Measurements from ENCODE around the gene NPR3. TPM values are rescaled to one million over a fixed set of nuclear protein-coding genes. Genes with fewer than 3 reads are reported as not detected.

Gene NPR3
- total RNA-seq (not detected), polyA plus RNA-seq (not detected)

DNA sequence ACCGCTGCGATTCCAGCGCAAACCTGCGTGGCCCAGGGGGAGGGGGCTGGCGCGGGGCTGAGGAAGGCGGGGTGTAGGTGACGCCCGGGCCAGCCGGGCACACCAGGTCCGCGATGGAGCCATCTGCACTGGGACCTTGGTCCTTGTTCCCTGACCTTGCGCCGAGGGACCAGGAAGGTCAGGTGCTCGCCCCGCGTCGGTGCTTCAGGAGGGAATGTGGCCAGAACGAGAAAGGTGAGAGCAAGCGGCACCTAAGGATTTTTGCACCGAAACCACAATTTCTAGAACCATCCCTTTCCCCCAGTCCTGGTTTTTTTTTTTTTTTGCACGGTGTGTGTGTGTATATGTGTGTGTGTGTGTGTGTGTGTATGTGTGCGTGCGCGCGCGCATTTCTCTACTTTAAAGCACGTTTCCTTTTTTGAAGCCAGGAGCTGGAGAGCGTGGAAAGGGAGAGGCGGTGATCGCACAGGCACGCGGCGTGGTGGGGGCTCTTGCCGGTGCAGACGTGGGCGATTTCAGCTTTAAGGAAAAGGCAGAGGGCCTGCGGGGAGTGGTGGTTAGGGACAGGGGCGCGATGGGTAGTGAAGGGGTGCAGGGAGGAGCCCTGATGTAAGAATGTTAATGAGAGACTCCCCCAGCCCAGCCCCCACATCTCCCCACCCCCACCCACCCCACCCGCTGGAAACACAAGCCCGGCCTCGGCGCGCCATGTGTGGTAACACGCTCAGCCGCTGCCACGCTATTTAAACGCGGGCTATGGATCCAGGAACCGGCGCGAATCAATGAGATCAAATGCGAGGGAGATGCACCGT is at the start of gene NPR3:
TSS of gene NPR3 (plus strand) at position 772 of the 812 bp plus-strand sequence. CDS start 456 bp downstream, outside the sequence.
- Mint-ChIP-seq H3K27me3 (peaks cover 53 to 65% of the 10 kb centered on the region in 2 donors), H3K27ac (no peak within 1 kb of the TSS), H3K4me3 (peak within 1 kb of the TSS; percentile 42 to 78 (median 63)), H3K36me3 (no peaks in the 10 kb centered on the region), H3K4me1 (peaks cover 17 to 36% (median 22%) of the 10 kb centered on the region in 3 donors), H3K9me3 (peaks cover 0 to 2% (median 0%) of the 10 kb centered on the region in 5 donors)
- peak within 1 kb of the TSS; percentile 50 for H3K4me3 ChIP-seq (ENCODE audit: low read length)
- no peaks in the 10 kb centered on the region for H3K9me3 ChIP-seq (ENCODE audit: low read length)
- ChIA-PET POLR2A (no interaction called here), CTCF (no interaction called here)
- no peaks in the 10 kb centered on the region for H3K36me3 ChIP-seq (ENCODE audit: insufficient read depth, low read length)
- no peak for DNase-seq
- no peak within 1 kb of the TSS for H3K27ac ChIP-seq (ENCODE audit: low read depth, low read length)
- peaks cover 7% of the 10 kb centered on the region for H3K27me3 ChIP-seq (ENCODE audit: insufficient read depth, low read length, poor library complexity, severe bottlenecking)
- H3K4me1 ChIP-seq (ENCODE audit: insufficient read depth, low read length) = no peaks in the 10 kb centered on the region

DNA sequence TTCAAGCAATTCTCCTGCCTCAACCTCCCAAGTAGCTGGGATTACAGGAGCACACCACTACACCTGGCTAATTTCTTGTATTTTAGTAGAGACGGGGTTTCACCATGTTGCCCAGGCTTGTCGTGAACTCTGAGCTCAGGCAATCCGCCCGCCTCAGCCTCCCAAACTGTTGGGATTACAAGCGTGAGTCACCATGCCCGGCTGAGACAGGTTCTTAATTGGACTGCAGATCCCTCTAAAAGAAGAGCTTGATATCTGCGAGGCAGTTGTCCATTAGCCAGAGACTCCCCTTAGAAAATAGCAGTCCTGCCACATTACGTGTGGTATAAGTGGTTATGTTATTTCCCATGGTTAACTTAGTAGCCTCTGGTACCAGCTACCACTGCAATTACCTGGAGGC is 46.6 kb upstream of the NPR3 start:
- Histone ChIP-seq H3K9me3 (ENCODE audit: low read length) (no peaks in the 10 kb centered on the region), H3K27ac (ENCODE audit: low read depth, low read length) (no peak overlapping the region), H3K4me1 (ENCODE audit: insufficient read depth, low read length) (no peaks in the 10 kb centered on the region), H3K36me3 (ENCODE audit: insufficient read depth, low read length) (no peaks in the 10 kb centered on the region), H3K4me3 (ENCODE audit: low read length) (no peak overlapping the region), H3K27me3 (ENCODE audit: insufficient read depth, low read length, poor library complexity, severe bottlenecking) (no peaks in the 10 kb centered on the region)
- Mint-ChIP-seq H3K9me3 (peaks cover 6 to 26% (median 11%) of the 10 kb centered on the region in 5 donors), H3K4me1 (no peaks in the 10 kb centered on the region), H3K4me3 (no peak overlapping the region), H3K36me3 (peaks cover 0 to 2% (median 0%) of the 10 kb centered on the region in 3 donors), H3K27ac (no peak overlapping the region), H3K27me3 (peaks cover 10 to 18% of the 10 kb centered on the region in 2 donors)
- POLR2A ChIA-PET = no interaction called here
- CTCF ChIA-PET = no interaction called here
- DNase-seq = no peak

- H3K36me3 Mint-ChIP-seq = peaks cover 0 to 2% (median 0%) of the 10 kb centered on the region in 3 donors
- no peaks in the 10 kb centered on the region for H3K4me1 Mint-ChIP-seq
- H3K36me3 ChIP-seq (ENCODE audit: insufficient read depth, low read length) = no peaks in the 10 kb centered on the region
- POLR2A ChIA-PET = no interaction called here
- H3K27me3 Mint-ChIP-seq = peaks cover 1 to 16% of the 10 kb centered on the region in 2 donors
- H3K27ac ChIP-seq (ENCODE audit: low read depth, low read length) = no peak overlapping the region
- peaks cover 8 to 30% (median 8%) of the 10 kb centered on the region in 5 donors for H3K9me3 Mint-ChIP-seq
- no peak overlapping the region for H3K4me3 ChIP-seq (ENCODE audit: low read length)
- H3K9me3 ChIP-seq (ENCODE audit: low read length) = no peaks in the 10 kb centered on the region
- no peak overlapping the region for H3K4me3 Mint-ChIP-seq
- CTCF ChIA-PET = no interaction called here
- H3K27me3 ChIP-seq (ENCODE audit: insufficient read depth, low read length, poor library complexity, severe bottlenecking) = no peaks in the 10 kb centered on the region
- H3K4me1 ChIP-seq (ENCODE audit: insufficient read depth, low read length) = no peaks in the 10 kb centered on the region
- DNase-seq = no peak
- H3K27ac Mint-ChIP-seq = no peak overlapping the region
Observed at GRCh38 chr5:32668552-32668951, 42.6 kb upstream of the NPR3 start.

GRCh38 chr5:32673272-32673671 is 37.8 kb upstream of the NPR3 start:
- Mint-ChIP-seq H3K9me3 (peaks cover 7 to 14% (median 11%) of the 10 kb centered on the region in 5 donors), H3K27me3 (peaks cover 8 to 24% of the 10 kb centered on the region in 2 donors), H3K36me3 (peaks cover 0 to 2% (median 0%) of the 10 kb centered on the region in 3 donors), H3K4me1 (no peaks in the 10 kb centered on the region), H3K27ac (no peak overlapping the region), H3K4me3 (no peak overlapping the region)
- ChIA-PET CTCF (no interaction called here), POLR2A (no interaction called here)
- DNase-seq = no peak
- Histone ChIP-seq H3K27me3 (ENCODE audit: insufficient read depth, low read length, poor library complexity, severe bottlenecking) (no peaks in the 10 kb centered on the region), H3K27ac (ENCODE audit: low read depth, low read length) (no peak overlapping the region), H3K4me1 (ENCODE audit: insufficient read depth, low read length) (no peaks in the 10 kb centered on the region), H3K4me3 (ENCODE audit: low read length) (no peak overlapping the region), H3K9me3 (ENCODE audit: low read length) (no peaks in the 10 kb centered on the region), H3K36me3 (ENCODE audit: insufficient read depth, low read length) (no peaks in the 10 kb centered on the region)

- H3K36me3 Mint-ChIP-seq = no peaks in the 10 kb centered on the region
- peaks cover 2 to 14% (median 5%) of the 10 kb centered on the region in 5 donors for H3K9me3 Mint-ChIP-seq
- H3K4me1 ChIP-seq (ENCODE audit: insufficient read depth, low read length) = no peaks in the 10 kb centered on the region
- H3K27ac ChIP-seq (ENCODE audit: low read depth, low read length) = no peak overlapping the region
- POLR2A ChIA-PET = no interaction called here
- no peak overlapping the region for H3K27ac Mint-ChIP-seq
- H3K9me3 ChIP-seq (ENCODE audit: low read length) = no peaks in the 10 kb centered on the region
- no peak overlapping the region for H3K4me3 ChIP-seq (ENCODE audit: low read length)
- peaks cover 0 to 6% (median 0%) of the 10 kb centered on the region in 3 donors for H3K4me1 Mint-ChIP-seq
- peaks cover 8 to 27% of the 10 kb centered on the region in 2 donors for H3K27me3 Mint-ChIP-seq
- no peak for DNase-seq
- no peaks in the 10 kb centered on the region for H3K27me3 ChIP-seq (ENCODE audit: insufficient read depth, low read length, poor library complexity, severe bottlenecking)
- no peak overlapping the region for H3K4me3 Mint-ChIP-seq
- CTCF ChIA-PET = no interaction called here
- H3K36me3 ChIP-seq (ENCODE audit: insufficient read depth, low read length) = no peaks in the 10 kb centered on the region
Observed at GRCh38 chr5:32677023-32677422, 34.1 kb upstream of the NPR3 start.

DNA sequence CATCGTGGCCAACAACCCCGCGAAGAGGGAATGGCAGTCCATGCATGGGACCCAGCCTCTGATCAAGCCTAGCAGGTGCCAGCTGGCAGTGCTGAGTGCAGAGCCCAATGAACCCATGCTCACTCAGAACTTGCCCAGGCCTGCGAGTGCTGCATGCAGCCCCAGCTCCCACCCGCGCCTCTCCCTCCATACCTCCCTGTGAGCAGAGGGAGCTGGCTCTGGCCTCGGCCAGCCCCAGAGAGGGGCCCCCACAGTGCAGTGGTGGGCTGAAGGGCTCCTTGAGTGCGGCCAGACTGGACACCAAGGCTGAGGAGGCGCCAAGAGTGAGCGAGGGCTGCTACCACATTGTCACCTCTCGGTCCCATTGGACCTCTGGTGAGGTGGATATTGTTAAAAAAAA is 32.6 kb upstream of the NPR3 start:
- Mint-ChIP-seq H3K4me1 (peaks cover 0 to 6% (median 0%) of the 10 kb centered on the region in 3 donors), H3K4me3 (no peak overlapping the region), H3K27ac (no peak overlapping the region), H3K9me3 (peaks cover 0 to 13% (median under 1%) of the 10 kb centered on the region in 5 donors), H3K36me3 (peaks cover 0 to 2% (median under 1%) of the 10 kb centered on the region in 3 donors), H3K27me3 (peaks cover 8 to 27% of the 10 kb centered on the region in 2 donors)
- POLR2A ChIA-PET = no interaction called here
- Histone ChIP-seq H3K27me3 (ENCODE audit: insufficient read depth, low read length, poor library complexity, severe bottlenecking) (no peaks in the 10 kb centered on the region), H3K36me3 (ENCODE audit: insufficient read depth, low read length) (no peaks in the 10 kb centered on the region), H3K4me1 (ENCODE audit: insufficient read depth, low read length) (no peaks in the 10 kb centered on the region), H3K4me3 (ENCODE audit: low read length) (no peak overlapping the region), H3K9me3 (ENCODE audit: low read length) (no peaks in the 10 kb centered on the region), H3K27ac (ENCODE audit: low read depth, low read length) (no peak overlapping the region)
- no peak for DNase-seq
- CTCF ChIA-PET = no interaction called here

DNA sequence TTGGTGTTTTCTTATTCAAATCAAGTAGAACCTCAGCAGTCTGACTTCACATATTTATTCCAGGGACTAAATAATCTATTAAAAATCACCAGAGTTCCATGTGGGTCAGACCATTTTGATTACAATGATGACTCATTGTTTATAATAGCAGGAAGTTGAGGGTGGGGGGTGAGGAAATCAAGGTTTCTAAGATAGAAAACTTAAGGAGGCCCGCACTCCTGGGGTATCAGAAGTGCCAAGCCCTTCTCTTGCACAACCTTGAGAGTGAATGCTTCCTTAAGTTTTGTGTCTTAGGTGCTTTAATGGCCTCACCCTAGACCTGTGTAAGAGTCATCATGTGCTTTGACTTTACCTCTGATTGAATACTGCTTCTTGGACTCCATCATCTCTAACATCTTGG is 31.9 kb upstream of the NPR3 start:
- H3K27ac ChIP-seq (ENCODE audit: low read depth, low read length) = no peak overlapping the region
- Mint-ChIP-seq H3K27ac (no peak overlapping the region), H3K27me3 (peaks cover 8 to 27% of the 10 kb centered on the region in 2 donors), H3K4me3 (no peak overlapping the region), H3K4me1 (peaks cover 0 to 6% (median 0%) of the 10 kb centered on the region in 3 donors), H3K36me3 (peaks cover 0 to 8% (median 2%) of the 10 kb centered on the region in 3 donors), H3K9me3 (peaks cover 3 to 18% (median 8%) of the 10 kb centered on the region in 5 donors)
- CTCF ChIA-PET = no interaction called here
- no peak for DNase-seq
- H3K27me3 ChIP-seq (ENCODE audit: insufficient read depth, low read length, poor library complexity, severe bottlenecking) = no peaks in the 10 kb centered on the region
- H3K4me3 ChIP-seq (ENCODE audit: low read length) = no peak overlapping the region
- H3K9me3 ChIP-seq (ENCODE audit: low read length) = no peaks in the 10 kb centered on the region
- H3K4me1 ChIP-seq (ENCODE audit: insufficient read depth, low read length) = no peaks in the 10 kb centered on the region
- POLR2A ChIA-PET = no interaction called here
- H3K36me3 ChIP-seq (ENCODE audit: insufficient read depth, low read length) = no peaks in the 10 kb centered on the region

- no peak overlapping the region for H3K27ac ChIP-seq (ENCODE audit: low read depth, low read length)
- H3K36me3 ChIP-seq (ENCODE audit: insufficient read depth, low read length) = no peaks in the 10 kb centered on the region
- Mint-ChIP-seq H3K36me3 (peaks cover 0 to 11% (median 2%) of the 10 kb centered on the region in 3 donors), H3K9me3 (peaks cover 6 to 21% (median 13%) of the 10 kb centered on the region in 5 donors), H3K27ac (no peak overlapping the region), H3K4me1 (peaks cover 0 to 6% (median 0%) of the 10 kb centered on the region in 3 donors), H3K4me3 (no peak overlapping the region), H3K27me3 (peaks cover 8 to 27% of the 10 kb centered on the region in 2 donors)
- CTCF ChIA-PET = no interaction called here
- DNase-seq = no peak
- no peaks in the 10 kb centered on the region for H3K27me3 ChIP-seq (ENCODE audit: insufficient read depth, low read length, poor library complexity, severe bottlenecking)
- POLR2A ChIA-PET = no interaction called here
- no peaks in the 10 kb centered on the region for H3K9me3 ChIP-seq (ENCODE audit: low read length)
- no peak overlapping the region for H3K4me3 ChIP-seq (ENCODE audit: low read length)
- H3K4me1 ChIP-seq (ENCODE audit: insufficient read depth, low read length) = no peaks in the 10 kb centered on the region
Observed at GRCh38 chr5:32680183-32680582, 30.9 kb upstream of the NPR3 start.
